Activated T-cell treated with anti-CD3 and anti-CD28 coated beads for 48 hours (primary cell): ENCODE measurements around the gene FSTL5.
"Not testable (repeated sequence)": the region's sequence is repeated elsewhere in the genome, so short reads cannot be mapped to it uniquely, and the experiment has no call there.

ENCODE experiments used
- DNase-seq: peaks from one replicate; pipeline ENCODE4 v3.0.0-alpha.2; 2020; ENCODE audit warnings: low read depth

Gene FSTL5

GRCh38 chr4:162103908-162104307 lies 59.9 kb downstream of the FSTL5 start:
- DNase-seq: not testable (repeated sequence)

GRCh38 chr4:162102713-162103112 lies 61.1 kb downstream of the FSTL5 start:
- no peak for DNase-seq

GRCh38 chr4:162101337-162101736 lies 62.5 kb downstream of the FSTL5 start:
- DNase-seq: no peak

- no peak for DNase-seq
These were observed 88.1 kb downstream of the FSTL5 start for GRCh38 chr4:162075726-162076125.

GRCh38 chr4:162061214-162061613 lies 102.6 kb downstream of the FSTL5 start:
- no peak for DNase-seq

- DNase-seq: no peak
These were observed 104.1 kb downstream of the FSTL5 start for GRCh38 chr4:162059656-162060055.

GRCh38 chr4:162056990-162057389 lies 106.8 kb downstream of the FSTL5 start:
- no peak for DNase-seq

GRCh38 chr4:162046135-162046534 lies 117.7 kb downstream of the FSTL5 start:
- no peak for DNase-seq

GRCh38 chr4:162038112-162038511 lies 125.7 kb downstream of the FSTL5 start:
- DNase-seq: no peak

- no peak for DNase-seq
These were observed 145.9 kb downstream of the FSTL5 start for GRCh38 chr4:162017863-162018262.

GRCh38 chr4:162016991-162017390 lies 146.8 kb downstream of the FSTL5 start:
- no peak for DNase-seq

- DNase-seq: no peak
These were observed 147.6 kb downstream of the FSTL5 start for GRCh38 chr4:162016219-162016618.

- no peak for DNase-seq
These were observed 148.7 kb downstream of the FSTL5 start for GRCh38 chr4:162015090-162015489.

GRCh38 chr4:162011089-162011488 lies 152.7 kb downstream of the FSTL5 start:
- no peak for DNase-seq

- DNase-seq: no peak
These were observed 153.4 kb downstream of the FSTL5 start for GRCh38 chr4:162010362-162010761.

GRCh38 chr4:161992317-161992716 lies 171.5 kb downstream of the FSTL5 start:
- DNase-seq: no peak

- DNase-seq: no peak
These were observed 172.0 kb downstream of the FSTL5 start for GRCh38 chr4:161991811-161992210.

- DNase-seq: no peak
These were observed 173.1 kb downstream of the FSTL5 start for GRCh38 chr4:161990721-161991120.

- DNase-seq: no peak
These were observed 174.9 kb downstream of the FSTL5 start for GRCh38 chr4:161988946-161989345.

- no peak for DNase-seq
These were observed 176.2 kb downstream of the FSTL5 start for GRCh38 chr4:161987611-161988010.

- no peak for DNase-seq
These were observed 211.4 kb downstream of the FSTL5 start for GRCh38 chr4:161952382-161952781.

- no peak for DNase-seq
These were observed 213.7 kb downstream of the FSTL5 start for GRCh38 chr4:161949946-161950725.

- no peak for DNase-seq
These were observed 215.6 kb downstream of the FSTL5 start for GRCh38 chr4:161948026-161948770.
